ENCODE data around the gene CLIC3.

CLIC3 gene

GRCh38 chr9:136950656-136951276 lies 45.6 kb downstream of the CLIC3 start:
- DNase-seq, result no peak

GRCh38 chr9:136949817-136950655 lies 46.3 kb downstream of the CLIC3 start:
- DNase-seq, result peak; percentile 96

GRCh38 chr9:136949239-136949816 lies 47.0 kb downstream of the CLIC3 start:
- DNase-seq, result no peak

DNA sequence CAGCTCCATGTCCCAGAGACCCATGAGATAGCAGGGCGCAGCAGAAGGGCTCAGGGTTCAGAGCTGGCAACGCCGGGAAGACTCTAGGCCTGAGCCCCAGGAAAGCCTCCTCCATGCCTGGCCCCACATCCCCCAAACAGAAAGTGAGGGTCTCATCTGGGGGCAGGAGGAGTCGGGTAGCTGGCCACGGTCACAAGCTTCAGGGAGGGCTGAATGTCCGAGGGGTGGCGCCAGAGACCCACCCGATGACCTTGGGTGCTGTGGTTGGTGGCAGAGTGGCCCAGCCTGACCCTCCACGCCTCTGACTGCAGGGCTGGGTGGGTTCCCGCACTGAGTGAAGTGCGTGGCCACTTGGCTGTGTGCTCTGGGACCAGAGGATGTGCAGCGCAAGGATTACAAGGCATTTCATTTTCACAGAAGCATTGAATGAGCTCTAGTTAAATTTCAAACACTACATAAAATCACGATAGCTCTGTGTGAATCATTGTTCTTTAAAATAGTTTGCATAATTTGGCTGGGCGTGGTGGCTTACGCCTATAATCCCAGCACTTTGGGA lies 48.3 kb downstream of the CLIC3 start:
- DNase-seq, result peak; percentile 31

- no peak for DNase-seq
Measured at GRCh38 chr9:136947028-136947891, 49.1 kb downstream of the CLIC3 start.

- DNase-seq, result no peak
Measured at GRCh38 chr9:136946228-136947027, 49.9 kb downstream of the CLIC3 start.

- no peak for DNase-seq
Measured at GRCh38 chr9:136945333-136946227, 50.8 kb downstream of the CLIC3 start.
